Naive thymus-derived CD4-positive, alpha-beta T cell (primary cell): ENCODE measurements around the gene YAF2. TPM values are rescaled to one million over a fixed set of nuclear protein-coding genes. Genes with fewer than 3 reads are reported as not detected.

Experiments used
- ATAC-seq: fragments of 150-1000 bp; cut with Tn5 transposase; 2 replicates; pipeline ENCODE4 v1.10.0; 2021; ENCODE audit warnings: mild to moderate bottlenecking, moderate library complexity
- CTCF ChIA-PET: fragments of 350-600 bp; sonication (Branson Sonifier 250); formaldehyde crosslinking; loops from one replicate; lab custom pipeline; 2021; ENCODE audit warnings: antibody characterized with exemption; lab: Charles Lee
- POLR2A ChIA-PET: fragments of 350-600 bp; sonication (Branson Sonifier 250); formaldehyde crosslinking; loops from one replicate; lab custom pipeline; 2021; ENCODE audit warnings: antibody characterized with exemption, inconsistent platforms; lab: Charles Lee
- DNase-seq, 9 donors: peaks; one replicate each; pipeline versions ENCODE4 v3.0.0 to v3.0.0-alpha.2; 2020 to 2022; ENCODE audit warnings: mixed read lengths in 1 of 9
- H3K27ac ChIP-seq: one replicate; pipeline ENCODE4 v1.7.0; 2013; ENCODE audit warnings: mild to moderate bottlenecking, low read depth, low read length, moderate library complexity
- H3K27me3 ChIP-seq, 2 donors: one replicate each; pipeline ENCODE4 v1.7.0; 2013; ENCODE audit warnings: low read length in 2 of 2, mild to moderate bottlenecking in 2 of 2, moderate library complexity in 2 of 2; ENCODE audit not compliant: control insufficient read depth in 2 of 2, insufficient read depth in 2 of 2
- H3K36me3 ChIP-seq, 3 experiments: 1 replicate in 2 of 3; 2 replicates in 1 of 3; pipeline ENCODE4 v1.7.0; 2013; ENCODE audit warnings: low read length in 3 of 3, mild to moderate bottlenecking in 3 of 3, moderate library complexity in 1 of 3; ENCODE audit not compliant: insufficient read depth in 3 of 3, control insufficient read depth in 2 of 3
- H3K4me1 ChIP-seq, 2 donors: one replicate each; pipeline ENCODE4 v1.7.0; 2013; ENCODE audit warnings: low read length in 2 of 2, mild to moderate bottlenecking in 2 of 2, moderate library complexity in 1 of 2; ENCODE audit not compliant: control insufficient read depth in 2 of 2, insufficient read depth in 2 of 2
- H3K4me3 ChIP-seq: 2 replicates; pipeline ENCODE4 v1.7.0; 2013; ENCODE audit warnings: mild to moderate bottlenecking, low read length
- H3K9me3 ChIP-seq, 3 experiments: 1 replicate in 2 of 3; 2 replicates in 1 of 3; pipeline ENCODE4 v1.7.0; 2013; ENCODE audit warnings: low read length in 3 of 3; ENCODE audit not compliant: control insufficient read depth in 2 of 3
- H3K27ac Mint-ChIP-seq, 9 donors: one replicate each; pipeline ENCODE4 v1.8.0; 2020 to 2022; ENCODE audit warnings: mixed read lengths in 9 of 9, mild to moderate bottlenecking in 8 of 9, moderate library complexity in 5 of 9, inconsistent platforms in 2 of 9
- H3K27me3 Mint-ChIP-seq, 5 donors: one replicate each; pipeline ENCODE4 v1.8.0; 2021 to 2022; ENCODE audit warnings: mixed read lengths in 5 of 5, mild to moderate bottlenecking in 1 of 5
- H3K36me3 Mint-ChIP-seq, 5 donors: one replicate each; pipeline ENCODE4 v1.8.0; 2020 to 2022; ENCODE audit warnings: mixed read lengths in 5 of 5, mild to moderate bottlenecking in 3 of 5, inconsistent platforms in 1 of 5
- H3K4me1 Mint-ChIP-seq, 7 donors: one replicate each; pipeline ENCODE4 v1.8.0; 2020 to 2022; ENCODE audit warnings: mixed read lengths in 7 of 7, mild to moderate bottlenecking in 3 of 7, inconsistent platforms in 1 of 7
- H3K4me3 Mint-ChIP-seq, 10 donors: one replicate each; pipeline ENCODE4 v1.8.0; 2020 to 2022; ENCODE audit warnings: mild to moderate bottlenecking in 10 of 10, mixed read lengths in 10 of 10, moderate library complexity in 6 of 10, inconsistent platforms in 2 of 10
- H3K9me3 Mint-ChIP-seq, 11 donors: one replicate each; pipeline ENCODE4 v1.8.0; 2020 to 2022; ENCODE audit warnings: mixed read lengths in 11 of 11, mild to moderate bottlenecking in 4 of 11, inconsistent platforms in 1 of 11, moderate library complexity in 1 of 11
- intact Hi-C, 2 donors: fragments of 100-400 bp; cut with micrococcal nuclease; formaldehyde crosslinking; loops; one replicate each; pipeline ENCODE4 v1.15.1; 2023
- polyA plus RNA-seq, 2 donors: library from polyadenylated mRNA; unstranded; fragments of 300-500 nt; fragmentation: Illumina TruSeq; gene quantifications; one replicate each; pipeline ENCODE4 v1.2.3, GENCODE V29; 2021
- total RNA-seq, 6 experiments: library from RNA in 5 of 6; stranded (reverse) in 5 of 6; gene quantifications; 1 replicate in 5 of 6; 2 replicates in 1 of 6; pipeline ENCODE4 v1.2.3 and lab custom pipeline; 2021 to 2026

YAF2 gene
- total and polyA plus RNA-seq, 7 experiments from 2014 or later: 7.7 to 56.2 (median 39.7) TPM

DNA sequence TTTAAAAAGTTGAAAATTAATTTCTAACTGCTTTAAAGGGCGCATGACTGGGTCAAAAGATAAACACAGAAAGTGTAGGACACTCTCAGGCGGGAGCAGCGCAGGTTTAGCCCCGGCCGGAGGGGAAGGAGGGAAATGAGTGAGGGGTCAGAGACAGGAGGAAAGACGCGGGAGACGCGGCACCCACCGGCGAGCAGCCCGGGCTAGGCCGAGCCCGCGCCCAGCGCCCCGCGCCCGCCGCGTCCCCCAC, 94.0 kb downstream of the YAF2 start:
- Histone ChIP-seq H3K36me3 (peaks cover 0 to 5% (median 0%) of the 10 kb centered on the region in 3 experiments), H3K9me3 (no peaks in the 10 kb centered on the region), H3K4me3 (peak overlapping the region; percentile 54), H3K27me3 (no peaks in the 10 kb centered on the region), H3K27ac (peak overlapping the region; percentile 62), H3K4me1 (peaks cover 7 to 11% of the 10 kb centered on the region in 2 donors)
- peaks cover 0 to 3% (median 0%) of the 10 kb centered on the region in 11 donors for H3K9me3 Mint-ChIP-seq
- ATAC-seq: no peak
- H3K27ac Mint-ChIP-seq: peak overlapping the region; percentile 70 to 95 (median 88)
- intact Hi-C loops: loop anchor here (1.0 to 10.0 kb wide), 9 partner anchors 17 to 1611 kb away; partner anchors contain the start of genes PPHLN1 (in 2 of the 2), YAF2 (in 2 of the 2), ZCRB1 (in 2 of the 2) and IRAK4 (in 1 of the 2)
- peaks cover 0 to 11% (median 0%) of the 10 kb centered on the region in 5 donors for H3K27me3 Mint-ChIP-seq
- H3K36me3 Mint-ChIP-seq: peaks cover 0 to 4% (median 0%) of the 10 kb centered on the region in 5 donors
- POLR2A ChIA-PET: no interaction called here
- peak overlapping the region; percentile 89 to 98 (median 94) for H3K4me3 Mint-ChIP-seq
- DNase-seq: no peak
- CTCF ChIA-PET: interaction anchor here (1.4 kb wide), 1 partner anchor 226 kb away, joined by 3 read pairs; no protein-coding TSS in a partner anchor
- H3K4me1 Mint-ChIP-seq: peaks cover 32 to 59% (median 51%) of the 10 kb centered on the region in 7 donors

DNA sequence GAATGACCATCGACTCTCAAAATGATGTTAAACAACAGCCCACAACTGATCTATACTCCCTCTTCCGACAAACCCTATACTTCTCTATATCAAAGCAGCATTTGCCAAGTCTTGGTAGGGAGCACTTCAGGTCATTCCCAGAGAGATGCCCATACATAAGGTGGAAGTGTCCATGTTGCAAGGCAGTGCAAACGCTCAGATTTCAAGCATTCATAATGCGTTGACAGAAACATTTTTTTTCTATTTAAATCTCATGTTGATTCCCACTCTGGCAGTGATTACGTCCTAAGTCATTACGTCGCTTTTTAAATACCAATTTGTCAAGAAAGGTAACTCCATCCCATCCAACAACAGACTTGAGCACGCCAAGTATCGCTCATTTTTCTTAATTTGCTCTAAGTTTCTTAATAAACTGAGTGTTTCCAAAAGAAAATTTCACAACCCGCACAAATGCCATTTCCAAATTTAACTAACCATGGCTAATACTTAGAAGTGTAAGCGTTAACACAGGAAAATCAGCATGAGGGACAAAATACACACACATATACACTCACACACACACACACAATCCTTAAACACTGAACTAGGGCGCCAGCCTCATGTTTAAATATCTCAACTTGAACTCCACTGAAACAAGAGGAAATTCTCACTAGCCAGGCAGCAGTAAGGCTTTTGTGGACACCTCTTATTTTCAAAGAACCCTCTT, 94.4 kb downstream of the YAF2 start:
- ChIA-PET POLR2A (no interaction called here), CTCF (no interaction called here)
- Mint-ChIP-seq H3K4me3 (peak overlapping the region; percentile 89 to 98 (median 94)), H3K9me3 (peaks cover 0 to 3% (median 0%) of the 10 kb centered on the region in 11 donors), H3K27me3 (peaks cover 0 to 9% (median 0%) of the 10 kb centered on the region in 5 donors), H3K4me1 (peaks cover 33 to 60% (median 51%) of the 10 kb centered on the region in 7 donors), H3K27ac (peak overlapping the region; percentile 70 to 95 (median 88)), H3K36me3 (peaks cover 0 to 4% (median 0%) of the 10 kb centered on the region in 5 donors)
- intact Hi-C loops: loop anchor here (1.0 to 10.0 kb wide), 9 partner anchors 17 to 1611 kb away; partner anchors contain the start of genes PPHLN1 (in 2 of the 2), YAF2 (in 2 of the 2), ZCRB1 (in 2 of the 2) and IRAK4 (in 1 of the 2)
- peaks cover 7 to 11% of the 10 kb centered on the region in 2 donors for H3K4me1 ChIP-seq
- H3K4me3 ChIP-seq: peak overlapping the region; percentile 54
- H3K27ac ChIP-seq: peak overlapping the region; percentile 62
- ATAC-seq (no peak), DNase-seq (peak in 4 of 9 donors; percentile 11 to 22 (median 18))
- no peaks in the 10 kb centered on the region for H3K27me3 ChIP-seq
- no peaks in the 10 kb centered on the region for H3K9me3 ChIP-seq
- peaks cover 0 to 5% (median 0%) of the 10 kb centered on the region in 3 experiments for H3K36me3 ChIP-seq

DNA sequence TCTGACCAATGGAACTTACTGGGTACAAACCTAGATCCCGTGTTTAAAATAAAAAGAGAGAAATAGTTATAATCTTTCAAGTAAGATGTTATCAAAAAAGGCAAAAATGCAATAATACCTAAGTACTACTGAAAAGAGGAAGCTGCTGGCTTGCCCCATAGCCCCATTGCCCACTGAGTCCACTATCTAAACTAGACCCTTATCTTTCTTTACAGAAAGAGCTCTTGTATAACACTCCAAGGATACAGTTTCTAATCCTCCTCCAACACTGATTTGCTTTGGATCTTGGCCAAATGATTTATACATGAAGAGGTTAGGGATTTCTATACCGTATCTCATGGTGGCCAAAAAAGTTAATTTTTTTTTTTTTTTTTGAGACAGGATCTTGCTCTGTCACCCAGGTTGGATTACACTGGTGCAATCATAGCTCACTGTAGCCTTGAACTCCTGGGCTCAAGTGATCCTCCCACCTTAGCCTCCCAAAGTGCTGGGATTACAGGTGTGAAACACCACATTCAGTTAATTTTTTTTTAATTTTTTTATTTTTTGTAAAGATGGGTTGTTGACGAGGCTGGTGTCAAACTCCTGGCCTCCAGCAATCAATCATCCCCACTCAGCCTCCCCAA, 96.0 kb downstream of the YAF2 start:
- Histone ChIP-seq H3K4me3 (no peak overlapping the region), H3K4me1 (peaks cover 7 to 11% of the 10 kb centered on the region in 2 donors), H3K27me3 (no peaks in the 10 kb centered on the region), H3K9me3 (no peaks in the 10 kb centered on the region), H3K36me3 (peaks cover 0 to 5% (median 0%) of the 10 kb centered on the region in 3 experiments), H3K27ac (no peak overlapping the region)
- H3K4me3 Mint-ChIP-seq: peak overlapping the region in 1 of 10 donors; percentile 89
- peaks cover 0 to 5% (median 0%) of the 10 kb centered on the region in 5 donors for H3K27me3 Mint-ChIP-seq
- POLR2A ChIA-PET: interaction anchor here (1.6 kb wide), 1 partner anchor 185 kb away, joined by 4 read pairs; no protein-coding TSS in a partner anchor
- DNase-seq (no peak), ATAC-seq (no peak)
- intact Hi-C loops: loop anchor here (5.0 to 10.0 kb wide), 2 partner anchors 230 to 1613 kb away; partner anchors contain the start of genes IRAK4 (in 1 of the 2) and PUS7L (in 1 of the 2)
- H3K27ac Mint-ChIP-seq: peak overlapping the region in 1 of 9 donors; percentile 90
- CTCF ChIA-PET: no interaction called here
- peaks cover 0 to 4% (median 0%) of the 10 kb centered on the region in 5 donors for H3K36me3 Mint-ChIP-seq
- peaks cover 0 to 3% (median 0%) of the 10 kb centered on the region in 11 donors for H3K9me3 Mint-ChIP-seq
- H3K4me1 Mint-ChIP-seq: peaks cover 37 to 63% (median 53%) of the 10 kb centered on the region in 7 donors

DNA sequence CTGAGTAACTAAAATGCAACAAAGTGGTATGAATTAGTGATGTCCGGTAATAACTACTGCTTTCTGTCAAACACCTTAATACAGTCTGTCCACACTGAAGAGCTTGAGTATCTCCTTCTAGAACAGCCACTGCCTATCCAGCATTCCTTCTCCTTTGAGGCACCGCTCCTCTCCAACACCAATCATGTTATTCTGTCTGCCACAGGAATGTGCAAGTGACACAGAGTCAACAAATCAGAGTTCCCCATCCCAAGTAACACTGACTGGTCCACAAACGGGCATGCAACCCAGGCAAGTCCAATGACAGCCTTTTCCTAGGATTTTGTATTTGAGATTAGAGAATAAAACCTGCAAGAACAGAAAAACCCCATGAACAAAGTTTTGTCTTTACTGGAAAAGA, 97.1 kb downstream of the YAF2 start:
- ChIA-PET CTCF (no interaction called here), POLR2A (interaction anchor here (1.6 kb wide), 1 partner anchor 187 kb away, joined by 4 read pairs; no protein-coding TSS in a partner anchor)
- H3K4me3 ChIP-seq: no peak overlapping the region
- peaks cover 7 to 11% of the 10 kb centered on the region in 2 donors for H3K4me1 ChIP-seq
- peaks cover 0 to 3% (median 0%) of the 10 kb centered on the region in 11 donors for H3K9me3 Mint-ChIP-seq
- H3K36me3 ChIP-seq: peaks cover 0 to 5% (median 0%) of the 10 kb centered on the region in 3 experiments
- H3K4me1 Mint-ChIP-seq: peaks cover 37 to 69% (median 57%) of the 10 kb centered on the region in 7 donors
- intact Hi-C loops: loop anchor here (5.0 to 10.0 kb wide), 2 partner anchors 231 to 1614 kb away; partner anchors contain the start of genes IRAK4 (in 1 of the 2) and PUS7L (in 1 of the 2)
- peak overlapping the region in 5 of 9 donors; percentile 4 to 76 (median 26) for H3K27ac Mint-ChIP-seq
- H3K4me3 Mint-ChIP-seq: peak overlapping the region in 2 of 10 donors; percentile 4 to 42
- H3K27ac ChIP-seq: no peak overlapping the region
- H3K27me3 Mint-ChIP-seq: peaks cover 0 to 5% (median 0%) of the 10 kb centered on the region in 5 donors
- peaks cover 0 to 4% (median 0%) of the 10 kb centered on the region in 5 donors for H3K36me3 Mint-ChIP-seq
- H3K9me3 ChIP-seq: no peaks in the 10 kb centered on the region
- no peak for DNase-seq
- no peak for ATAC-seq
- H3K27me3 ChIP-seq: no peaks in the 10 kb centered on the region

DNA sequence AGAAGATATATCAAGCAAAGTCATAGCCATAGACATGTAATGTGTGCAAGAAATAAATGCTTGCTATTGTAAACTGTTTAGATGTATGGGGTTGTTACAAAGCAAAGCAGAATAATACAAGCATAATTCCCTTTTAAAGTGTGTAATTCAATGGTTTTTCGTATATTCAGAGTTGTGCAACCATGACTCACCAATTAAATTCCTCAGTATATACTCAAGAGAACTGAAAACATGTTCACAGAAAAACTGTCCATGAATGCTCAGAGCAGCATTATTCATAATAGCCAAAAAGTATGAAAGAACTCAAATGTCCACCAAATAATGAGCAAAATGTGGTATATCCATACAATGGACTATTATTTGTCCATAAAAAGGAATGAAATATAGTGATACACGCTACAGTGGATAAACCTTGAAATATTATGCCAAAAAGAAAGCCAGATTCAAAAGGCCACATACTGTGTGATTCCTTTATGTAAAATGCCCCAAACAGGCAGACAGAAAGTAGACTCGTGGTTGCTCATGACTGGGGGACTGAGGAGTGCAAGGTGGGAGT, 102.7 kb downstream of the YAF2 start:
- no peak for ATAC-seq
- no peak for DNase-seq
- Mint-ChIP-seq H3K4me3 (no peak overlapping the region), H3K27ac (no peak overlapping the region), H3K4me1 (peaks cover 7 to 67% (median 55%) of the 10 kb centered on the region in 7 donors), H3K36me3 (peaks cover 0 to 8% (median 2%) of the 10 kb centered on the region in 5 donors), H3K27me3 (no peaks in the 10 kb centered on the region), H3K9me3 (no peaks in the 10 kb centered on the region)
- intact Hi-C loops: no loop called here
- no peak overlapping the region for H3K27ac ChIP-seq
- CTCF ChIA-PET: no interaction called here
- H3K9me3 ChIP-seq: no peaks in the 10 kb centered on the region
- H3K27me3 ChIP-seq: no peaks in the 10 kb centered on the region
- H3K36me3 ChIP-seq: no peaks in the 10 kb centered on the region
- H3K4me1 ChIP-seq: no peaks in the 10 kb centered on the region
- H3K4me3 ChIP-seq: no peak overlapping the region
- POLR2A ChIA-PET: no interaction called here
